Coronary artery (tissue), 2 donors: ENCODE measurements around the gene DOC2B.

Source experiments
- DNase-seq: peaks from one replicate; pipeline ENCODE4 v3.0.0-alpha.2; 2017; ENCODE audit warnings: low spot score
- H3K27ac ChIP-seq, 2 donors: fragments of 200-600 bp; sonication (generic); one replicate each; pipeline ENCODE4 v1.5.1; 2016 to 2019
- H3K4me3 ChIP-seq: fragments of 200-600 bp; sonication (generic); 2 replicates; pipeline ENCODE4 v1.5.1; 2016; ENCODE audit warnings: mild to moderate bottlenecking, moderate library complexity
- TF ChIP-seq, protein P1 (sequence below): fragments of 200-600 bp; sonication (generic); IDR thresholded peaks from one replicate; pipeline ENCODE4 v1.5.1; 2019; ENCODE audit warnings: antibody characterized with exemption

DOC2B gene

DNA sequence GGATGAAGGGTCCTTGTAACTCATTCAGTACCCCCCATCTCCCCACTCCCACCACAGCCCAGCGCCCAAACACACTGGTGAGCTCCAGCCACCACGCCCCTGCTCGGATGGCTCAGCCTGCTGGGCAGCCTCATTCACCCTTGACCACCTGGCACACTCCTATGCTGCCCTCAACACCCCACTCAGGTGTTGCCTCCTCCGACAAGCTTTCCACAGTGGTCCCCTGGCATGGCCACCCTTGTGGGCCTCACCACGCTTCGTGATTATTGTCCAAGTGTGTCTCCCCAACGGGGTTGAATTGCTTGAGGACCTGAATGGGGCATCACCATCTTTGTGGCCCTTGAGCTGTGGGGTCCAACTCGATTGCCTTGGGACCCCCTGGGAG is 12.0 kb upstream of the DOC2B start:
- DNase-seq: no peak
- TF ChIP-seq, protein P1, sequence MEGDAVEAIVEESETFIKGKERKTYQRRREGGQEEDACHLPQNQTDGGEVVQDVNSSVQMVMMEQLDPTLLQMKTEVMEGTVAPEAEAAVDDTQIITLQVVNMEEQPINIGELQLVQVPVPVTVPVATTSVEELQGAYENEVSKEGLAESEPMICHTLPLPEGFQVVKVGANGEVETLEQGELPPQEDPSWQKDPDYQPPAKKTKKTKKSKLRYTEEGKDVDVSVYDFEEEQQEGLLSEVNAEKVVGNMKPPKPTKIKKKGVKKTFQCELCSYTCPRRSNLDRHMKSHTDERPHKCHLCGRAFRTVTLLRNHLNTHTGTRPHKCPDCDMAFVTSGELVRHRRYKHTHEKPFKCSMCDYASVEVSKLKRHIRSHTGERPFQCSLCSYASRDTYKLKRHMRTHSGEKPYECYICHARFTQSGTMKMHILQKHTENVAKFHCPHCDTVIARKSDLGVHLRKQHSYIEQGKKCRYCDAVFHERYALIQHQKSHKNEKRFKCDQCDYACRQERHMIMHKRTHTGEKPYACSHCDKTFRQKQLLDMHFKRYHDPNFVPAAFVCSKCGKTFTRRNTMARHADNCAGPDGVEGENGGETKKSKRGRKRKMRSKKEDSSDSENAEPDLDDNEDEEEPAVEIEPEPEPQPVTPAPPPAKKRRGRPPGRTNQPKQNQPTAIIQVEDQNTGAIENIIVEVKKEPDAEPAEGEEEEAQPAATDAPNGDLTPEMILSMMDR: no peak
- H3K27ac ChIP-seq: no peak overlapping the region
- H3K4me3 ChIP-seq: no peak overlapping the region

DNA sequence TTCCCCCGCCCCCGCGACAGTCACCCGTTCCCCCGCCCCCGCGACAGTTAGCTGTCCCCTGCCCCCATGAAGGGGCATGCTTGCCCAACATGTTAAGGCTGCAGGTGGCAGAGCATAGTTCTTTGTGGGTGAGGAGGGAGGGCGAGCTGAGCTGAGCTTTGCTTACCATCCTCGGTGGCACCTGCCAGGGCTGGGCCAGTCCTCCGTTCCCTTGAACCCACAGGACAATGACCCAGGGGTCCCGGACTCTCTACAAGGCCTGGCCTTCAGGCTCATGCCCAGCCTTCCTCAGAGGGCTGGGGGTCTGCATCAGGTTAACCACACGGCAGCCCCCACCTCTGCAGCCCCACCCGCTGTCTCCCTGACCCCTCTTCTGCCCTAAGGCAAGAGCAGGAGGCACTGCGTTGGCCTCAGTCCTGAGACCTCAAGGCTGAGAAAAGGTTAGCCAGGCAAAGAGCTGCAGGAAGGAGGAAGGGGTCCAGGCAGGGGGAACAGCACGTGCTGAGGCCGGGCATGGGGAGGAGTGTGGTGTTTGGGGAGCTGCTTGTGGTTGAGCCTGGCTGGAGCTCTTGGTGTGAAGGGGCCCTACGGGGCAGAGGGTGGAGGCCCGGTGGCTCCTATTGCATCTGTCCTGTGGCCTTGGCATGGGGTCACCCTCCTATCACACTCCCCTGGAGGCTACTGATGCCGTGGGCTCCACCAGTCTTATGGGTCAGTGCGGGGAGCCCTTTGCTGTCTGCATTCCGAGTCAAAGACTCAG is 11.4 kb upstream of the DOC2B start:
- TF ChIP-seq, protein P1: no peak
- Histone ChIP-seq H3K4me3 (no peak overlapping the region), H3K27ac (no peak overlapping the region)
- DNase-seq: no peak

DNA sequence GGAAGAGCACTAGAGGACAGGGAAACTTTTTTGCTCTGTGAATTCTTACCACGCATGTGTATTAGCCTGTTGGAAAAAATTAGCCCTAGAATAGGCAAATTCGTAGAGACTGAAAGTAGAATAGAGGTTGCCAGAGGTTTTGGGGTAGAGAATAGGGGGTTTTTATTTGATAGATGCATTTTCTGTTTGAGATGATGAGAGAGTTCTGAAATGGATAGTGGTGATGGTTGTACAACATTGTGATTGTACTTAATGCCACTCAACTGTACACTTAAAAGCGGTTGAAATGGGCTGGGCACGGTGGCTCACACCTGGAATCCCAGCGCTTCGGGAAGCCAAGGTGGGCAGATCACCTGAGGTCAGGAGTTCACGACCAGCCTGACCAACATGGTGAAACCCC is 8.0 kb upstream of the DOC2B start:
- Histone ChIP-seq H3K27ac (no peak overlapping the region), H3K4me3 (no peak overlapping the region)
- TF ChIP-seq, protein P1: no peak
- DNase-seq: no peak

DNA sequence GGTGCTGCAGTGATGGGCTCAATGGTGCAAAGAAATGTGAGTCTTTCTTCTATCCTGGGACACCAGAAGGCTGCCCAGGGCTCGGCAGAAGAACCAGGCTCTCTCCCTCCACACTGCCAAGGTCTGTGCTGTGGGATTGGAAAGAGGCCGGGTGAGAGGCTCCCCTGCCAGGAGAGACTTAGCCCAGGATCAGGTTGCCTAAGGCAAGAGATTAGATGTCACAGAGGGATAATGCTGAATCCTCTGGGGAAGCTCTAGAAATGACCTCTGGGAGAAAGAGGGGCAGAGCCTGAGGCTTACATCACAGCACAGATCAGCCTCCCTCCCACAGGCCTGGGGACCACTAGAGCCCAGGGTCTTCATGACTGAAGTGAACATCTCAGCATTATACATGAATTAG is 5.7 kb upstream of the DOC2B start:
- H3K4me3 ChIP-seq: no peak overlapping the region
- no peak for DNase-seq
- H3K27ac ChIP-seq: no peak overlapping the region
- TF ChIP-seq, protein P1: no peak

DNA sequence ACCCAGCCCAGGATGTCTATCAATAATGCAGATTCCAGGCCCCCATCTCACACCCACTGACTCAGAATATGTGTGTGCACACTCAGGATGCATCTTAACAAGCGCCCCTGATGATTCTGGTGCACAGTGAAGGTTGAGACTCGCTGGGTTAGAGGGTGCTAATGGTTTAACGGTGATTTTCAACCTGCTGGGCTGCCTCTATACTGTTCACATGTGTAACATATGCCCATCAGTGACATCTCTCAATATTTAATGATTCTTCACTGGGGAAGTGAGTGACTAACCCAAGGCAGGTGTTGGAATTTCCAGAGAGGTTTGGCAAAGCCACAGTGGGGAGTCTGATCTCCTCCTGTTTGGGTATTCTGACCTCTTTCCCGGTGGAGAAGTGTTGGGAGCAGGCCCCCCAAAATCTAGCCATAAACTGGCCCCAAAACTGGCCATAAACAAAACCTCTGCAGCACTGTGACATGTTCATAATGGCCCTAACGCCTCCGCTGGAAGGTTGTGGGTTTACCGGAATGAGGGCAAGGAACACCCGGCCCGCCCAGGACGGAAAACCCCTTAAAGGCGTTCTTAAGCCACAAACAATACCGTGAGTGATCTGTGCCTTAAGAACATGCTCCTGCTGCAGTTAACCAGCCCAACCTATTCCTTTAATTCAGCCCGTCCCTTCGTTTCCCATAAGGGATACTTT is 4.1 kb upstream of the DOC2B start:
- TF ChIP-seq, protein P1: no peak
- Histone ChIP-seq H3K4me3 (no peak overlapping the region), H3K27ac (no peak overlapping the region)
- no peak for DNase-seq

DNA sequence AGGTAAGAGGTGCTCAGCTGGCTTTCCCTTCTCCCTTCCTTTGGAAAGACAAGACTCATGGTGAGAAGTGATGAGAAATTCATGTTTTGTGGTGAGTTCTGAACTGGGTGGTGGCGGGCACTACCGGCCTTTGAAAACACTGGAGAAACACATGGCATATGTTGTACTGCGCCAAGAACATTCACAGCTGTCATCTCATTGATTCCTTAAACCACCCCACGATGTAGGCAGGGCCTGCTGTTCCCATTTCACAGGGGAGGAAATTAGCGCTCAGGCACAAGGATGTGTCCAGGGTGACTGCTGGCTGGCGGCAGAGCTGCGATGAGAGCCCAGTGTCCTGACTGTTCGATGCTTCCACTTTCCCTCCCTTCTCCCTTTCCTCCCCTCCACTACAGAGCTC is 1.6 kb upstream of the DOC2B start:
- DNase-seq: no peak
- TF ChIP-seq, protein P1: no peak
- H3K4me3 ChIP-seq: no peak overlapping the region
- no peak overlapping the region for H3K27ac ChIP-seq
